GM12874 (cell line): ENCODE measurements around the gene MUC5B.

ENCODE experiments used
- TF ChIP-seq, protein P1 (sequence below): IDR thresholded peaks from 2 replicates; pipeline ENCODE4 v1.5.1; 2011; ENCODE audit warnings: low read depth, mild to moderate bottlenecking, control low read depth, low read length, moderate library complexity; ENCODE audit not compliant: insufficient read depth

The MUC5B gene

DNA sequence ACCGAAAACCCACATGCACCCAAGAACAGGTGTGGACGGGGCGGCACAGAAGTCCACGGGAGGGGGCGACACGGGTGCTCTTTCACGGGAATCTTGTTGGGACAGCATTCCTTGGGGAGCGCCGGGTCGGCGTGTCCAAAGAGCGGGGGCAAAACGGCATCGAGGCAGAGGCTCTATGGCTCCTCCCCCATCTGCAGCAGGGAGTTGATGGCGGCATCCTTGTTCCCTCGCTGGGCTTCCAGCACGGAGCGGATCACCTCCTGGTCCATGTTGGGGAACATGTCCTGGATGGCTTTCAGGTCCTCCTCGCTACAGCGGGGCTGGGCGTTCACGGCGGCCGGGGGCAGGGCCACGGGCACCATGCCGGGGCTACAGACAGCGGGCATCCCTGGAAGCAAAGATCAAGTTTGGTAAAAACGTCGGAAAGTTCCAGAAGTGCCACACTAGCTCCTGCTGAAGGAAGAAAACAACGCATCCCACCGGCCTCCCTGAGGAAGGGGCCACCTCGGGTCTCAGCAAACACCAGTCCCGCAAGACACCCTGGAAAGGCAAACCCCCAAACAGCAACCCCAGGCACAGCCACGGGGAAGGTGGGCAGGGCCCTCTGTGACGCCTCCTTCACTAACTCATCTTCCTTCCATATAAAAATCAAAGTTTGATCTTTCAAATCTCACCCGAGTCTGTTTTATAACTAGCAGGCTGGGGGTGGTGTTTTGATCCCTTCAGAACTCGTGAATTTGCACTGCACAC, 54.2 kb downstream of the MUC5B start:
- TF ChIP-seq, protein P1, sequence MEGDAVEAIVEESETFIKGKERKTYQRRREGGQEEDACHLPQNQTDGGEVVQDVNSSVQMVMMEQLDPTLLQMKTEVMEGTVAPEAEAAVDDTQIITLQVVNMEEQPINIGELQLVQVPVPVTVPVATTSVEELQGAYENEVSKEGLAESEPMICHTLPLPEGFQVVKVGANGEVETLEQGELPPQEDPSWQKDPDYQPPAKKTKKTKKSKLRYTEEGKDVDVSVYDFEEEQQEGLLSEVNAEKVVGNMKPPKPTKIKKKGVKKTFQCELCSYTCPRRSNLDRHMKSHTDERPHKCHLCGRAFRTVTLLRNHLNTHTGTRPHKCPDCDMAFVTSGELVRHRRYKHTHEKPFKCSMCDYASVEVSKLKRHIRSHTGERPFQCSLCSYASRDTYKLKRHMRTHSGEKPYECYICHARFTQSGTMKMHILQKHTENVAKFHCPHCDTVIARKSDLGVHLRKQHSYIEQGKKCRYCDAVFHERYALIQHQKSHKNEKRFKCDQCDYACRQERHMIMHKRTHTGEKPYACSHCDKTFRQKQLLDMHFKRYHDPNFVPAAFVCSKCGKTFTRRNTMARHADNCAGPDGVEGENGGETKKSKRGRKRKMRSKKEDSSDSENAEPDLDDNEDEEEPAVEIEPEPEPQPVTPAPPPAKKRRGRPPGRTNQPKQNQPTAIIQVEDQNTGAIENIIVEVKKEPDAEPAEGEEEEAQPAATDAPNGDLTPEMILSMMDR = no peak

DNA sequence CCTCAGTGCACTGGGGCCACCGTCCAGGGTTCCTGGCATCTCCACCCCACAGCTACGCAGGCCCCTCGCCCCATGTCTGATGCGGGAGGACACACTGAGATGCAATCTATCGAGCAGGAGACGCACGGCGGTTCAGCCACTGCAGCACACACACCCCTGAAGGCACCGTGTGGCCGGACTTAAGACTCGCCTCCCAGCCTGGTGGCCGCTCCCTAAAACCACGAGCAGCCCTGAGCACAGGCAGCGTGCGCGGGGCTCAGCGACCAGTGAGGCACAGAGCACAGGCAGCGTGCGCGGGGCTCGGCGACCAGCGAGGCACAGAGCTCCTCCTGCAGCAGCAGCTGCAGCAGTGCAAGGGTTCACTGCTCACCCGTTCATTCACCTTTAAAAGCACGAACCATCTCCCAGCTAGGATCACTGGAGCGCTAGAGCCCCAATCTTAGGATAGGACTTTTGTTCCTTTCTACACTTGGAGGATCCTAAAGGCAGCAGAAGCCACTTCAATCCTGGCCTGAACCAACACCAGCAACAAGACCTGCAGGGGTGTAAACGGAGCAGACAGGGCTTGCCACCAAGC, 55.2 kb downstream of the MUC5B start:
- TF ChIP-seq, protein P1 = no peak

DNA sequence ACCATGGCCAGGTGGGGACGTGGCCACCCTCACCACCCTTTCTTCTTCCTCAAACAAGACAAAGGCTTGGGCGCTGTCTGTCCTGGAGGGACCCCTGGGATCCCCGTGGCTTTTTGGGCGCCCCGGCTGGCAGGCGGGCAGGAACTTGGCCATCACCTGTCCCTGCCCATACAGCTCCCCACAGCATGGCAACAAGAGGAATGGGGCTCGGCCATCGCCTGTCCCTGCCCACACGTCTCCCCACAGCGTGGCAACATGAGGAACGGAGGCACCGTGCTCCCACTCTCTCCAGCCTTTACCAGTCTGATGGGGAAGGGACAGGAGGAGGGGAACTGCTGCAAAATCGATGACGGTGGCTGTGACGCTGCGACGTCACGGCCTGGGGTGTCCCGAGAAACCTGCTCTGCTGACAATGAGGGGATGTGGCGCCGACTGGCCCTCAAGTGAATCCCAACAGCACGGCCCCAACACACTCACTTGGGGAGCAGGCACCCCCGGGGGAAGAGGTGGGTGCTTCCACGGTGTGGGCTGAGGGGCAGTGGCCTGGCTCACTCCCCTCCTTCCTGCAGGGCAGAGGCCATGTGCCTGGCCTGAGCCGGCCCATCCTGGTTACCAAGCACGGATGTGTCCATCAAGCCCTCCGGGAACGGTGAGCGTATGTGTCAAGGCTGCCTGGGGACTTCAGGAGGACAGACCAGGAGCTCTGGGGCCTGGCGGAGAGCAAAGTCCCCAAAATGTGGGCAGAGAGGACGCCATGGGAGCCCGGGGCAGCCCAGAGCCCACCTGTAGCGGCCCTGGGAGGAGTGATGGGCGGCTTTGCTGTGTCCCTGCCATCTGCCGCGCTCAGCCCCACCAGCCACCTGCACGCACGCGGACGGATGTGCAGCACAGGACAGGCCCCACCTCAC, 56.2 kb downstream of the MUC5B start:
- TF ChIP-seq, protein P1 = no peak

DNA sequence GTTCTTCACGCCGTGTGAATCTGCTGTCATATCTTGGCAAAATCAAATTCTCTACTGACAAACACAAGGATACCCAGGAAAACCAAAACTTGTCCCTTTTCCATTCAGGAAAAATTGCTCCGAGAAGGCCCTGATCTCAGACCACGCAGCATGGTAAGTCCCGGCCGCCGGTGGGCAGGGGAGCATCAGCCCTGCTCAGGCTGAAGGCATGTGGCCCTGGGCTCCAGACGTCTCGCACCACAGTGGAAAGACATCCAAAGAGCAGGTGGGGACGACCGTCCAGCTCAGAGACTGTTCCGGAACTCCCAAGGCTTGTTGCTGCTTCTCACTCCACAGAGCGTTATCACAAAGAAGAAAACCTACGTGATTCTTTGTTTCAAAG, 56.8 kb downstream of the MUC5B start:
- TF ChIP-seq, protein P1 = no peak

DNA sequence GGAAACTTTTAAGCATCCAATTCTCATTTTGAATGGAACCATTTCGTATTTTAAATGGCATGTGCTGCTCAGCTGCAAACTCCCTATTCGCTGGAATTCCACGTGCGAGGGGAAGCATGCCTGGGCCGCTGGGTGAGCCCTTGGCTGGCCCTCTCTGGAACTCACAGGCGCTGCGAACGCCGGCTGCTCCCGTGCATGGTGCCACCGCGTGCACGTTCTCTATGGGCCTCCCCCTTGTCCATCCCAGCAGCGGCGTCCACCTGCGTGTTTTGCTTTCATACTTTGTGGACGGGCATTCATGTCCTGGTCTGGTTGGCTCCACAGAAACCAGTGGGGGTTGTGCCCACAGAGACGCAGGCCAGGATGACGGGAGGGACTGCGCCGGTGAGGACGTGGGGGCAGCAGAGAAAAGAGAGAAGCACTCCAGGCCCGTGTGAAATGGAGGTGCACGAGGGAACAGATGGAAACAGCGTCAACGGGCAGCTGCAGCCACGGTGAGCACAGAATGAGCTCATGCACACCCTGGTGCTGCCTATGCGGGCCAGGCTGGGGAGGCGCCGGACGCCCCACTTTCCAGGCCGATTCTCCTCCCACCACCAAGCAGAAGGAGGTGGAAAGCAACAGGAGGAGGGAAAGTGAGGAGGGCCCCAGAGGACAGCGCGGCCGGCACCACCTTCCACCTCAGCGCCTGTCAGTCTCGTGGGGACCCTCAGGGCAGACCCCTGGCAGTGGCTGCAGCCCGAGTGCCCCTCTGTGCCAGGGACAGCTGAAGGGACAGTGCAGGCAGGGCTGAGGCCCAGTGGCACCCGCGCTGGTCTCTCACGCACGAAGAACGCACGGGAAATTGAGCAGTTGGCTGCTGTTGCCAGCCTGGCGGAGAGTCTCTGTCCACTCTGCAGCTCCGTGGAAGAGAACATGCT, 57.5 kb downstream of the MUC5B start:
- TF ChIP-seq, protein P1 = no peak

DNA sequence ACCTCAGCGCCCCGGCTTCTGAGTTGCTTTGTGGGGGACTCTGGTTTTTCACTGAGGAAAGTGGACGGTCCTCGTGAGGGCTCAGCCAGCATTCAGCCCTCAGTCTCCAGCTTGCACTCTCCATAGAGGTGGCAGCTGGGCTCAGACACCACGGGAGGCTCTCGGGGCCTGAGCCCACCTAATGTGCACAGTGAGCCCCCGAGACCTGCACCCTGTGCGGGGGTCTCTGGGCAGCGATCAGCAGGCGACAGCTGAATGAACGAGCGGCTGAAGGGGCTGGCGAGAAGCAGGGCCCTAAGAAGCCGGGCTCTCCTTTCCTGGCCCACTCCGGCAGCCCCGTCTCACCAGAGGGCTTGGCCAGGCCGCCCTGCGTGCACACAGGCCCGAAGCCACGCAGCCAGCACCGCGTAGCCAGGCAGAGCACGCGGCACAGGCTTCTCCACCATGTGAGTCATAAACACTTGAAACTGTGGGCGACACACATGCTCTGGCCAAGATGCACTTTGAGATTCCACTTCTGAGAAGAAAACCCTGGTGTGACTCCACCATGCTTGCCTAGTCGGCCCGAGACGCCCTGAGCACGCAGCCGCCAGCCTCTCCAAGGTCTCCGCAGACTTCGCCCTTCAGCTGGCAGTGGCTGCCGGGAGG, 58.6 kb downstream of the MUC5B start:
- TF ChIP-seq, protein P1 = no peak
